Measurements from ENCODE around the gene DBNL.
"Not testable (repeated sequence)": the region's sequence is repeated elsewhere in the genome, so short reads cannot be mapped to it uniquely, and the experiment has no call there.

The DBNL gene

DNA sequence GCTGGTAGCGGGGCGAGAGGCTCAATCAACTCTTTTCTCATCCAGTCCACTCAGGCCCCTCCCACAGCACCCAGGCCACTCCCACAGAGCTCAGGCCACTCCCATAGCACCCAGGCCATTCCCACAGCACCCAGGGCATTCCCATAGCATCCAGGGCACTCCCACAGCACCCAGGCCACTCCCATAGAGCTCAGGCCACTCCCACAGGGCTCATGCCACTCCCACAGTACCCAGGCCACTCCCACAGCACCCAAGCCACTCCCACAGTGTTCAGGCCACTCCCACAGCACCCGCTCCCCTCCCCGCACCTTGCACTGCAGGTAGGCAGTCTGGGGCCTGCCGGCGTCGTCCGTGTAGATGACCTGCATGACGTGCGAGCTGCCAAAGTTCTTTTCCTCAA, 8.1 kb upstream of the DBNL start:
- DNase-seq (ENCODE audit: low spot score); POLR2A ChIA-PET (ENCODE audit: low non-redundant PET); H3K27ac ChIP-seq; CTCF ChIA-PET: not testable (repeated sequence)

DNA sequence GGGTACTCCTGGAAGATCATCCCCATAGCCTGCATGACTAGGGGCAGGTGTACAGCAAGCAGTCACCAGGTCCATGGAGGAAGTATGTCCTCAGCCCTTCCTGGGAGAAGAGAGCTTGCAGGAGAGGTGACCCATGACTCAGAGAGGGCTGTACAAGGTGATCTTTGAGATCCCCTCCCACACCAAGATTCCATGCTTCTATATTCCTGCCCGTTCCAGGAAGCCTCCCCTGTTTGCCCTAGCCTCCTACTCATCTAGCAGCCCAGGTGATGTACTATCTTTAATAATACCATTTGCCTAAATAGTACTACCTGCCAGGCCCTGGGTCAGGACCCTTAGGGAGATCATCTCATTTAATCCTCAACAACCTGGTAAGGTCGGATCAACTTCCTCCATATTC, 6.6 kb upstream of the DBNL start:
- DNase-seq (ENCODE audit: low spot score); CTCF ChIA-PET; POLR2A ChIA-PET (ENCODE audit: low non-redundant PET); H3K27ac ChIP-seq: not testable (repeated sequence)

DNA sequence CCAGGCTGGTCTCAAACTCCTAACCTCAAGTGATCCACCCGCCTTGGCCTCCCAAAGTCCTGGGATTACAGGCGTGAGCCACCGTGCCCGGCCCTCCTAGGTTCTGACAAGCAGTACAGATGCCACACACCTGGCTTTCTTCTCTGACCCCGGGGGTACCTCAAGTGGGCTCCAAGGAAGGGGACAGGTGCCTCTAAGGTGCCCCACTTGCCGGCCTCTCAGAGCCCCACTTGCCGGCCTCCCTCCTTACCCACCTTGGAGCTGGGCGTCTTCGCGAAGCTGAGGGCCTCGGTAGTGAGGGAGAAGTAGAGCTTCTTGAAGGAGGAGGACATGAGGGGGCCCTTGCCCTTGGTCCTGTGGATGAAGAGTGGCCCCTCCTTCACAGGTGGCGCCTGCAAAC, 5.9 kb upstream of the DBNL start:
- POLR2A ChIA-PET (ENCODE audit: low non-redundant PET); DNase-seq (ENCODE audit: low spot score); CTCF ChIA-PET; H3K27ac ChIP-seq: not testable (repeated sequence)

DNA sequence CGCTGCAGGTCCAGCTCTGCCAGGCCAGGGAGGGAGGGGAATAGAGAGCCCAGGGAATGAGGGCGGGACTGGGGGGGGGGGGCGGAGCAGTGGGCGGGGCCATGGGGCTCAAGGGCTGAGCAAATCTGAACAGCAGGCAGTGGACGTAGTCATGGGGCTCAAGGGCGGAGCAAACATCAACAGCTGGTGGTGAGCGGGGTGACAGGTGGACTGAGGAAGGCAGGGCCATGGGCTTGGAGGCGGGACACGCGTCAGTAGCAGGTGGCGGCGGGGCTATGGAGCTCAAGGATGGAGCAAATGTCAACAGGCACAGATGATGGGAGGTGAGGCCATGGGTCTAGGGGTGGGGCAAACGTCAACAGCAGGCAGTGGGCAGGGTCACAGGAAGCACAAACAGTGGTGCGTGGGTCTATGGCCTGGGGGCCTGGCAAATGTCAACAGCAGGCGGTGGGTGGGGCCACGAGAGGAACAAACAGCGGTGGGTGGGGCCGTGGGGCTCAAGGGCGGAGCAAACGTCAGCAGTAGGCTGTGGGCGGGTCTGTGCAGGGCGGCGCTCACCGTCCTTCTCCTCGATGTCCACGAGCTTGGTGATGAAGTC, 5.4 kb upstream of the DBNL start:
- peak; percentile 61 for DNase-seq (ENCODE audit: low spot score)
- POLR2A ChIA-PET (ENCODE audit: low non-redundant PET); CTCF ChIA-PET; H3K27ac ChIP-seq: not testable (repeated sequence)

DNA sequence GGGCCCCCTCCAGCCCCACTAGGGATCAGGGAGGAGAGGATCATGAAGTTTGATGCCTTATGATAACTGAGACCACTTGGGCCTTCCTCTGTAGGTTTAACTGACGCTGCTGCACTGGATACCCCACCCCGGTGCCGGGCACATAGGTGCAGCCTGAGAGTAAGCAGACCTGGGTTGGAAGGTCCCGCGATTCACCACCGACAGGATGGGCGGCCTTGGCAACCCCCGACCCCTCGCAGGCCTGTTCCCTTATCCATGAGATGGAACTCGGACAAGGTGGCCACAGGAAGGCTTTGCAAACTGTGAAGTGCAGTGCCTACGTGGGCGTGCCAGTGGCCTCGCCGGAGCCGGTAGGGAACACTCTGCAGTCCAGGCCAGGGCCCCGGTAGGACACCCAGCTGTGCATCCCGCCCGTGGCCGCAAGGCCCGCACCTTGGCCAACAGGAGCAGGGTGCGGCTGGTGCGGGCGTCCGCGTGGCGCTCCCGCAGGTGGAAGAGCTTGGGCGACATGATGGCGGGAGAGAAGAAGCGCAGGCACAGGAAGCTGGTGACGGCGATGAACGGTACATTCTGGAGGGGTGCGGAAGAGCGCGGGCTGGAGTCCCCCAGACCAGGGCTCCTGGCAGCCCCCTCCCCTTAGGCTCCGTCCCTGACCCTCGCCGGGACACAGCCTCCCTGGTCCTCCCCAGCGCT, 4.6 kb upstream of the DBNL start:
- CTCF ChIA-PET; DNase-seq (ENCODE audit: low spot score); POLR2A ChIA-PET (ENCODE audit: low non-redundant PET): not testable (repeated sequence)
- H3K27ac ChIP-seq = peak overlapping the region; percentile 42; the same call in 1 of the 2 replicates

DNA sequence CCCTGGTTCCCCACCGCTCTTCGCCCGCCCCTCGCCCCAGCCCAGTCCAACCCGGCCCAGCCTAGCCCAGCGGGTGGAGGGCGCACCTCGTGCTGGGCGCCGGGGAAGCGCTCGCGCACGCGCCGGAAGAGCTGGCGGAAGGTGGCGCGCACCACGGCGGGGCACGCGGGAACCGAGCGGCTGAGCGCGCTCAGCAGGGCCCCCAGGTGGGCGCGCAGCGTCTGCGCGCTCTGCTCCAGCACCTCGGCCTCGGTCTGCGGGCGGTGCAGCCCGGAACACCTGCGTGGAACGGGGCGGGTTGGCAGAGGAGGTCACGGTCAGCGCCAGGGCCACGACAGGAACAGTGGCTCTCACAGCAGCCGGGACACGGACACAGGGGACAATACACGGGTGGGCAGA, 4.0 kb upstream of the DBNL start:
- DNase-seq (ENCODE audit: low spot score); CTCF ChIA-PET; POLR2A ChIA-PET (ENCODE audit: low non-redundant PET): not testable (repeated sequence)
- H3K27ac ChIP-seq = peak overlapping the region; percentile 42; the same call in 1 of the 2 replicates

DNA sequence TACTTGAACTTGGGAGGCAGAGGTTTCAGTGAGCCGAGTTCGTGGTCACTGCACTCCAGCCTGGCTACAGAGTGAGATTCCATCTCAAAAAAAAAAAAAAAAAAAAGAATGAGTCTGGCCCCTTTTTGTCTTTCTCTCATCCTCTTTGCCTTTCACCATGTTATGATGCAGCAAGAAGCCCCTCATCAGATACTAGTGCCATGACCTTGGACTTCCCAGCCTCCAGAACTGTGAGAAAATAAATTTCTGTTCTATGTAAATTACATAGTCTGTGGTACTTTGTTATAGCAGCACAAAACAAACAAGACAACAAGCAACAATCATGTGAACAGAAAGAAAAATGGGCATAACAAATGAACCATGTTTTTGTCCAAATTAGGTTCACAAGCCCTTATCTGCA, 2.3 kb upstream of the DBNL start:
- H3K27ac ChIP-seq = no peak overlapping the region
- CTCF ChIA-PET = no interaction called here
- POLR2A ChIA-PET (ENCODE audit: low non-redundant PET) = no interaction called here
- TF ChIP-seq, protein P1, sequence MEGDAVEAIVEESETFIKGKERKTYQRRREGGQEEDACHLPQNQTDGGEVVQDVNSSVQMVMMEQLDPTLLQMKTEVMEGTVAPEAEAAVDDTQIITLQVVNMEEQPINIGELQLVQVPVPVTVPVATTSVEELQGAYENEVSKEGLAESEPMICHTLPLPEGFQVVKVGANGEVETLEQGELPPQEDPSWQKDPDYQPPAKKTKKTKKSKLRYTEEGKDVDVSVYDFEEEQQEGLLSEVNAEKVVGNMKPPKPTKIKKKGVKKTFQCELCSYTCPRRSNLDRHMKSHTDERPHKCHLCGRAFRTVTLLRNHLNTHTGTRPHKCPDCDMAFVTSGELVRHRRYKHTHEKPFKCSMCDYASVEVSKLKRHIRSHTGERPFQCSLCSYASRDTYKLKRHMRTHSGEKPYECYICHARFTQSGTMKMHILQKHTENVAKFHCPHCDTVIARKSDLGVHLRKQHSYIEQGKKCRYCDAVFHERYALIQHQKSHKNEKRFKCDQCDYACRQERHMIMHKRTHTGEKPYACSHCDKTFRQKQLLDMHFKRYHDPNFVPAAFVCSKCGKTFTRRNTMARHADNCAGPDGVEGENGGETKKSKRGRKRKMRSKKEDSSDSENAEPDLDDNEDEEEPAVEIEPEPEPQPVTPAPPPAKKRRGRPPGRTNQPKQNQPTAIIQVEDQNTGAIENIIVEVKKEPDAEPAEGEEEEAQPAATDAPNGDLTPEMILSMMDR (conservative IDR thresholded peaks at IDR 0.05; ENCODE audit: low read depth) = no peak
- no peak for DNase-seq (ENCODE audit: low spot score)

DNA sequence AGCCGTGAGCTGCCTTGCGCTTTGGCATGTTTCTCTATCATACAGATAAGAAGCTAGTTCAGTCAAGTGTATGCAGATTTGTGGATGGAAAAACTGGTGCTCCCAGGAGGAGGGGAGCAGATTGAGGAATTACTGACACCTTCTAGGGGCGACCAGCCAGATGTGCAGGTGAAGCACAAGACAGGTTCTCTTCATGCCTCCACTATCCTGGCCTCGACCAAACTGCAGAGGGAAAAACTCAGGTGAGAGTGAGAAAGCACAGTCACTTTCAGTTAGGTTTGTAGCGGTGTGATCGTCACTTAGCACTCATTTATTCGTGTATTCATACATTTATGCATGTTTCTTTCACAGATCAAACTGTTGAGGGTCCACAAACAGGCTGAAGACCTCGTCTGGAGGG, 600 bp upstream of the DBNL start:
- POLR2A ChIA-PET (ENCODE audit: low non-redundant PET) = interaction anchor here (0.7 kb wide), 1 partner anchor 426 kb away, joined by 4 read pairs; no protein-coding TSS in a partner anchor
- CTCF ChIA-PET = interaction anchor here (0.6 kb wide), 1 partner anchor 22 kb away, joined by 3 read pairs; no protein-coding TSS in a partner anchor
- DNase-seq (ENCODE audit: low spot score) = no peak
- H3K27ac ChIP-seq = peak overlapping the region; percentile 86
- TF ChIP-seq, protein P1 (conservative IDR thresholded peaks at IDR 0.05; ENCODE audit: low read depth) = no peak

DNA sequence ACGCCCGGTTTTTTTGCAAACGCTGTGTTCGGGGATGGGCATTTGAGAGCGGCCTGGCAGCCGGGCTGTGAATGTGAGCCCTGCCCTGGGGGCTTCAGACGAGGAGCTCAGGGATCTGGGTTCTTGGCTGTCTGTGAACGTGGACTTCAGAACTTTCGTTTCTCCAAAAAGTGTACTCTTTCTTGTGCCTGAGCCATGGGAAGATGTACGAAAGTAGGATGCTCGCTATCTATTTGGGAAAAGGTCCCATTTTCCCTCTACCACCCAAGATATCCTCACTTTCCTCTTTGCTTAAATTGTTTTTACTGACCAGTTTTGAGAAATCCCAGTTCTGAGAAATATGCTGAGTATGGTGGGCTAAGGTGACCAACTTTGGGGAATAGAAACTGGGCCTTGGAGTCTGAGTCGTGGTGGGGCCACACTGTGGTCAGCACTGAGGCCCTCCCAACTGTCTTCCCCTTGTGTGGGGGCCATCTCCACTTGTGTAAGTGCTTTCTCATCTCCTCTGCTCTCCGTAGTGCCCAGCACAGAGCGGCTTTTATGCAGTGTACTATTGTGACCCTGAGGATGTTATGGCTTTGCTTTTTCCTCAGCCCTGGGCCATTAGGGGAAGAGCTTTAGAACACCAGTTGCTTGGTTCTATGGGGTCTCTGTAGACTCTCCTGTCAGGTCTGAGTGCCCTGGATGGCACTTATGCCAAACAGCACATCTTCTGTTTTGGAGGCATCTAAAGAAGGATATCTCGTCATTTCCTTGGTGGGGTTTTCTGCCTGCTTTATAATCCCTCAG, 918 bp downstream of the DBNL start:
- H3K27ac ChIP-seq = peak overlapping the region; percentile 86
- CTCF ChIA-PET = no interaction called here
- TF ChIP-seq, protein P1 (conservative IDR thresholded peaks at IDR 0.05; ENCODE audit: low read depth) = no peak
- POLR2A ChIA-PET (ENCODE audit: low non-redundant PET) = interaction anchor here (0.7 kb wide), 1 partner anchor 11 kb away, joined by 4 read pairs; no protein-coding TSS in a partner anchor
- DNase-seq (ENCODE audit: low spot score) = peak; percentile 36
